ENCODE results near the gene CRB1. TPM values are rescaled to one million over a fixed set of nuclear protein-coding genes. Genes with fewer than 3 reads are reported as not detected.

The CRB1 gene
- total RNA-seq, 1 donor from 2014 or later: not detected

- DNase-seq (ENCODE audit: extremely low read depth, low read depth, low spot score): no peak
Measured at GRCh38 chr1:197515421-197515820, 247.4 kb downstream of the CRB1 start.

- no peak for DNase-seq (ENCODE audit: extremely low read depth, low read depth, low spot score)
Measured at GRCh38 chr1:197519741-197520334, 251.8 kb downstream of the CRB1 start.

GRCh38 chr1:197521118-197521739 is 253.2 kb downstream of the CRB1 start:
- peak; percentile 10 for DNase-seq (ENCODE audit: extremely low read depth, low read depth, low spot score)

- DNase-seq (ENCODE audit: extremely low read depth, low read depth, low spot score): peak; percentile 14
Measured at GRCh38 chr1:197526736-197527371, 258.8 kb downstream of the CRB1 start.

Other genes with a start within 250 kb of the CRB1 start
- gene F13B, start 201.0 kb upstream of the CRB1 start, total RNA-seq: not detected in 2 replicates
- 4.5 and 11.3 TPM in 2 replicates for gene ASPM, start 121.6 kb upstream of the CRB1 start, total RNA-seq
- gene ZBTB41, start 67.0 kb upstream of the CRB1 start, total RNA-seq: 4.8 and 7.0 TPM in 2 replicates

Data from glomerular endothelial cell (primary cell).